NCI-H446 (cell line): ENCODE measurements around the gene ANKRD35.
"Not testable (repeated sequence)": the region's sequence is repeated elsewhere in the genome, so short reads cannot be mapped to it uniquely, and the experiment has no call there.

Source experiments
- DNase-seq, 2 experiments: peaks; one replicate each; lab custom pipeline; 2025; lab: John Stamatoyannopoulos, UW

The ANKRD35 gene

GRCh38 chr1:145885738-145886287 is at the start of gene ANKRD35:
ANKRD35 (minus strand) TSS chr1:145885866; CDS start chr1:145885758, 108 bp downstream.
- peak; percentile 43 to 83 for DNase-seq

GRCh38 chr1:145932522-145933009 is 46.9 kb upstream of the ANKRD35 start:
- DNase-seq, result not testable (repeated sequence)

- no peak for DNase-seq
These were observed 42.4 kb upstream of the ANKRD35 start for GRCh38 chr1:145927916-145928643.

GRCh38 chr1:145927063-145927886 is 41.6 kb upstream of the ANKRD35 start, which contains the start of gene RBM8A:
RBM8A (minus strand) TSS chr1:145927484; CDS start chr1:145927426, 58 bp downstream.
- peak; percentile 97 to 98 for DNase-seq

- no peak for DNase-seq
These were observed 41.0 kb upstream of the ANKRD35 start for GRCh38 chr1:145926686-145927062.

GRCh38 chr1:145922266-145922665 is 36.6 kb upstream of the ANKRD35 start:
- no peak for DNase-seq

GRCh38 chr1:145920297-145920696 is 34.6 kb upstream of the ANKRD35 start:
- DNase-seq, result not testable (repeated sequence)

- DNase-seq, result no peak
These were observed 33.6 kb upstream of the ANKRD35 start for GRCh38 chr1:145918992-145919939.

- DNase-seq, result peak; percentile 79 to 85
These were observed 32.7 kb upstream of the ANKRD35 start, which contains the start of gene PEX11B for GRCh38 chr1:145918144-145918991. PEX11B (minus strand) TSS chr1:145918717; CDS start chr1:145918688, 29 bp downstream.

- no peak for DNase-seq
These were observed 31.9 kb upstream of the ANKRD35 start for GRCh38 chr1:145917595-145917994.

- no peak for DNase-seq
These were observed 31.1 kb upstream of the ANKRD35 start for GRCh38 chr1:145916745-145917144.

GRCh38 chr1:145912128-145912641 is 26.5 kb upstream of the ANKRD35 start:
- DNase-seq, result no peak

GRCh38 chr1:145908653-145909052 is 23.0 kb upstream of the ANKRD35 start:
- DNase-seq, result no peak

GRCh38 chr1:145906954-145907753 is 21.5 kb upstream of the ANKRD35 start:
- DNase-seq, result no peak

- DNase-seq, result no peak
These were observed 15.8 kb upstream of the ANKRD35 start for GRCh38 chr1:145901312-145902021.

- DNase-seq, result no peak
These were observed 13.1 kb upstream of the ANKRD35 start for GRCh38 chr1:145898756-145899155.

- DNase-seq, result no peak
These were observed 12.3 kb upstream of the ANKRD35 start for GRCh38 chr1:145897969-145898368.

GRCh38 chr1:145895471-145895870 is 9.8 kb upstream of the ANKRD35 start:
- no peak for DNase-seq
